ENCODE measurements around the gene CTNNBL1. TPM values are rescaled to one million over a fixed set of nuclear protein-coding genes. Genes with fewer than 3 reads are reported as not detected.

CTNNBL1 gene
- total and polyA plus RNA-seq, 8 donors, result 10.5 to 148 (median 42.0) TPM

DNA sequence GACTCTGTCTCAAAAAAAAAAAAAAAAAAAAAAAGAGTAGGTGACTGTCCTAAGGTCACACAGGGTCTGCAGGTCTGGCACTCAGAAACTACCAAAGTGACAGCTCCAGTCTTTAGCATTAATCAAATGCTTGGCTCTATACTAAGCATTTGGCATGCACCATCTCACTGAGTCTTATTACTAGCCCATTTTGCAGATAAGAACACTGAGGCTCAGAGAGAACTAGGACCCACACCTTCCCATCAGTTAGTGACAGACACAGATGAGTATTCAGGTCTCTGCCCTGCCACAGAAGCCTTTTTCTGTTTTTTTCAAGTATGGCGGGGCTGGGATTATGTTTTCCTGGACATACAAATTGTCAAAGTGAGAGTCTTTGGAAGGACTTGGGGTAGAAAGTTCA, 186.0 kb downstream of the CTNNBL1 start:
- Histone ChIP-seq H3K4me3 (no peak overlapping the region), H3K36me3 (peaks cover 0 to 10% (median 4%) of the 10 kb centered on the region in 4 donors), H3K9me3 (no peaks in the 10 kb centered on the region), H3K27me3 (no peaks in the 10 kb centered on the region), H3K4me1 (peaks cover 0 to 7% (median 0%) of the 10 kb centered on the region in 4 donors), H3K27ac (no peak overlapping the region)
- DNase-seq, result no peak
- TF ChIP-seq POLR2A (IDR thresholded peaks at IDR 0.05) (no peak), POLR2AphosphoS5 (IDR thresholded peaks at IDR 0.05) (no peak), EP300 (IDR thresholded peaks at IDR 0.05) (no peak)
- TF ChIP-seq, protein P1, sequence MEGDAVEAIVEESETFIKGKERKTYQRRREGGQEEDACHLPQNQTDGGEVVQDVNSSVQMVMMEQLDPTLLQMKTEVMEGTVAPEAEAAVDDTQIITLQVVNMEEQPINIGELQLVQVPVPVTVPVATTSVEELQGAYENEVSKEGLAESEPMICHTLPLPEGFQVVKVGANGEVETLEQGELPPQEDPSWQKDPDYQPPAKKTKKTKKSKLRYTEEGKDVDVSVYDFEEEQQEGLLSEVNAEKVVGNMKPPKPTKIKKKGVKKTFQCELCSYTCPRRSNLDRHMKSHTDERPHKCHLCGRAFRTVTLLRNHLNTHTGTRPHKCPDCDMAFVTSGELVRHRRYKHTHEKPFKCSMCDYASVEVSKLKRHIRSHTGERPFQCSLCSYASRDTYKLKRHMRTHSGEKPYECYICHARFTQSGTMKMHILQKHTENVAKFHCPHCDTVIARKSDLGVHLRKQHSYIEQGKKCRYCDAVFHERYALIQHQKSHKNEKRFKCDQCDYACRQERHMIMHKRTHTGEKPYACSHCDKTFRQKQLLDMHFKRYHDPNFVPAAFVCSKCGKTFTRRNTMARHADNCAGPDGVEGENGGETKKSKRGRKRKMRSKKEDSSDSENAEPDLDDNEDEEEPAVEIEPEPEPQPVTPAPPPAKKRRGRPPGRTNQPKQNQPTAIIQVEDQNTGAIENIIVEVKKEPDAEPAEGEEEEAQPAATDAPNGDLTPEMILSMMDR (IDR thresholded peaks at IDR 0.05), result no peak
- intact Hi-C loops (cut with DNase I; ENCODE audit: low total_unique reads), result no loop called here
- WGBS, 5 donors, result 92 to 100% (median 96%) methylated on average over 1 of the region's 1 CpG

DNA sequence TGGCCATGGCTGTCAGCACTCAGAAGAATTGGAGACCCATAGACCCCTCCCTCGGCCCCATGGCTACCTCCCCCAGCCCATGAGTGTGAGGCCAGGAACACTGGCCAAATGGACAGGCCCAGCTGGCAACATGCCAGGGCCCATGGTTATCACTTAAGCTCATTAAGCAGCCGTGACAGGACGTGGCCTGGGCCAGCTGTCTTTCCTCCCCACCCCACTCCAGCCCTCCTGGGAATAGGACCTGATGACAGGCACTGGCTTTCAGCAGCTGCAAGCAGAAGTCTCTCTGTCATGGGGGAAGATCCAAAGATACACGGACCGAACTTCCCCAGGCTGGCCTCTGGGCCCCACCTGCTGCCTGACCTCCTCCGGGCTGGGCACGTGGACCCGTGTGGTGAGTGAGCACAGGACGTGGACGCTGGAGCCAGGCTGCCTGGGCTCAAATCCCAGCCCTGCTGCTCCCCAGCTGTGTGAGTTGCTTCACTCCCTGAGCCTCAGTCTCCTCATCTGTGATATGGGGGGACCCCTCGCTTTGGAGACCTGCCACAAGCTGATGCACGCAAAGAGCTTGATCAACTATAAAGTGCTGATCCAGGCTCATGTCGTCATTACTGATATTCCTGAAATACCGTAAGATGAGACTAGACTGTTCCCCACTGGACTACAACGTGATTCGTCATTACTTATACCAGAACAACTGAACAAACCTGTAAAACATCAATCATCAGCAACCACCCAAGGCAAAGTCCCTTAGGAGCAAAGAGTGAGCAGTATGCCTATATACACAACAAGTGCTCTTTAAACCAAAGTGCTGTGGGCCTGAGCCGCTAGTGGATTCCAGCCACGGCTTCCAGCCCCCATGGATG, 187.1 kb downstream of the CTNNBL1 start:
- Histone ChIP-seq H3K36me3 (no peaks in the 10 kb centered on the region), H3K27ac (no peak overlapping the region), H3K27me3 (no peaks in the 10 kb centered on the region), H3K4me3 (no peak overlapping the region), H3K4me1 (peaks cover 0 to 7% (median 0%) of the 10 kb centered on the region in 4 donors), H3K9me3 (no peaks in the 10 kb centered on the region)
- DNase-seq, result peak; percentile 53 to 82
- TF ChIP-seq, protein P1 (IDR thresholded peaks at IDR 0.05), result no peak
- no peak for TF ChIP-seq POLR2A (IDR thresholded peaks at IDR 0.05)
- no peak for TF ChIP-seq EP300 (IDR thresholded peaks at IDR 0.05)
- no peak for TF ChIP-seq POLR2AphosphoS5 (IDR thresholded peaks at IDR 0.05)
- 43 to 57% (median 54%) methylated on average over 10 to 18 of the region's 18 CpGs for WGBS, 5 donors
- intact Hi-C loops (cut with DNase I; ENCODE audit: low total_unique reads), result no loop called here

DNA sequence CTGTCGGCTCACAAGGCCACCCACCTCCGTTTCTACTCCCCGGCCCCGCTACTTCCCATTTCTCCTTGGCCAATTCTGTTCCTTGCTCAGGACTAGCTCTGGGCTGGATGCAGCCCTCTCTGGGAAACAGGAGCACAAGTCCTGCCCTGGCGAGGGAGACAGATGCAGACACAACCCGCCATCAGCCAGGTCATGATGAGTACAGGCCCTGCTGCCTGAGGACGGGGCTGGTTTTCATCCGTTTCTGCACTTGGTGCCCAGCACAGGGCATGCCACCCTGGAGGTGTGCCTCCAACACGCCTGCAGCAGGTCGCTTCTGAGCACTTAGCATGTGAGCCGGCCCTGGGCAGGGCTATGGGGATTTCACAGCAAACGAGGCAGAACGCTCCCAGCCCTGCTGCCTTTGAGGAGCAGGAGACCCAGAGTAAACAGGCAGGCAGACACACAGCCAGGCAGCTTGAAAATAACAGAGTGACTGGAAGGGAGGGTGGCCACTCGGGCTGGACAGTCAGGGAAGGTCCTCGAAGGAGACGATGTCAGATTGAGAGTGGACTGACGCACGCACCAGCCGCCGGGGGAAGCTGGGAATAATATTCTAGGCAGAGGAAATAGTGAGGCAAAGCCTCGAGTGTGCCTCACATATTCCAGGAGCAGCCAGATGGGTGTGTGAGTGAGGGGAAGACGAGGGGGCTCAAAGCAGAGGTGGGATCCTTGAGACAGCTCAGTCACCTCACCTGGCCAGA, 187.9 kb downstream of the CTNNBL1 start:
- Histone ChIP-seq H3K27ac (no peak overlapping the region), H3K4me1 (peaks cover 0 to 7% (median 0%) of the 10 kb centered on the region in 4 donors)

More for the DNA sequence above, 187.9 kb downstream of the CTNNBL1 start:
- intact Hi-C loops (cut with DNase I; ENCODE audit: low total_unique reads), result no loop called here
- DNase-seq, result no peak
- H3K9me3 ChIP-seq, result no peaks in the 10 kb centered on the region
- no peak overlapping the region for H3K4me3 ChIP-seq
- H3K36me3 ChIP-seq, result no peaks in the 10 kb centered on the region
- TF ChIP-seq EP300 (IDR thresholded peaks at IDR 0.05) (no peak), POLR2A (IDR thresholded peaks at IDR 0.05) (no peak), POLR2AphosphoS5 (IDR thresholded peaks at IDR 0.05) (no peak)
- TF ChIP-seq, protein P1 (IDR thresholded peaks at IDR 0.05), result no peak
- H3K27me3 ChIP-seq, result no peaks in the 10 kb centered on the region
- WGBS, 5 donors, result 72 to 82% (median 77%) methylated on average over 21 to 22 of the region's 22 CpGs

Data from stomach (tissue), 9 donors.